Measurements from ENCODE around the gene CCDC34.

Gene CCDC34

GRCh38 chr11:27394781-27395228 lies 31.8 kb upstream of the CCDC34 start:
- TF ChIP-seq REST (IDR thresholded peaks at IDR 0.05; ENCODE audit: insufficient read depth in 1 of 2, low read depth in 2 of 2, low read length in 2 of 2): no peak
- TF ChIP-seq TAF1 (IDR thresholded peaks at IDR 0.05; ENCODE audit: borderline replicate concordance, insufficient read depth, low read length): no peak
- TF ChIP-seq SIN3A (IDR thresholded peaks at IDR 0.05; ENCODE audit: borderline replicate concordance, insufficient read depth, low read length): no peak
- no peak for TF ChIP-seq FOXP2 (optimal IDR thresholded peaks at IDR 0.05; ENCODE audit: borderline replicate concordance, extremely low read depth, extremely low read length, insufficient read depth)
- TF ChIP-seq POLR2AphosphoS5 (IDR thresholded peaks at IDR 0.05; ENCODE audit: low read depth, low read length): no peak

GRCh38 chr11:27392278-27393114 lies 29.5 kb upstream of the CCDC34 start:
- TF ChIP-seq POLR2AphosphoS5 (IDR thresholded peaks at IDR 0.05; ENCODE audit: low read depth, low read length): no peak
- no peak for TF ChIP-seq TAF1 (IDR thresholded peaks at IDR 0.05; ENCODE audit: borderline replicate concordance, insufficient read depth, low read length)
- no peak for TF ChIP-seq REST (IDR thresholded peaks at IDR 0.05; ENCODE audit: insufficient read depth in 1 of 2, low read depth in 2 of 2, low read length in 2 of 2)
- no peak for TF ChIP-seq SIN3A (IDR thresholded peaks at IDR 0.05; ENCODE audit: borderline replicate concordance, insufficient read depth, low read length)
- TF ChIP-seq FOXP2 (optimal IDR thresholded peaks at IDR 0.05; ENCODE audit: borderline replicate concordance, extremely low read depth, extremely low read length, insufficient read depth): no peak

GRCh38 chr11:27391331-27392015 lies 28.5 kb upstream of the CCDC34 start:
- TF ChIP-seq SIN3A (IDR thresholded peaks at IDR 0.05; ENCODE audit: borderline replicate concordance, insufficient read depth, low read length) (no peak), TAF1 (IDR thresholded peaks at IDR 0.05; ENCODE audit: borderline replicate concordance, insufficient read depth, low read length) (no peak), POLR2AphosphoS5 (IDR thresholded peaks at IDR 0.05; ENCODE audit: low read depth, low read length) (no peak), FOXP2 (optimal IDR thresholded peaks at IDR 0.05; ENCODE audit: borderline replicate concordance, extremely low read depth, extremely low read length, insufficient read depth) (no peak), REST (IDR thresholded peaks at IDR 0.05; ENCODE audit: insufficient read depth in 1 of 2, low read depth in 2 of 2, low read length in 2 of 2) (no peak)

GRCh38 chr11:27390318-27391295 lies 27.6 kb upstream of the CCDC34 start:
- no peak for TF ChIP-seq FOXP2 (optimal IDR thresholded peaks at IDR 0.05; ENCODE audit: borderline replicate concordance, extremely low read depth, extremely low read length, insufficient read depth)
- TF ChIP-seq SIN3A (IDR thresholded peaks at IDR 0.05; ENCODE audit: borderline replicate concordance, insufficient read depth, low read length): no peak
- no peak for TF ChIP-seq TAF1 (IDR thresholded peaks at IDR 0.05; ENCODE audit: borderline replicate concordance, insufficient read depth, low read length)
- TF ChIP-seq REST (IDR thresholded peaks at IDR 0.05; ENCODE audit: insufficient read depth in 1 of 2, low read depth in 2 of 2, low read length in 2 of 2): no peak
- TF ChIP-seq POLR2AphosphoS5 (IDR thresholded peaks at IDR 0.05; ENCODE audit: low read depth, low read length): no peak
